ENCODE results near the gene CMTM4.
A peak's percentile ranks its signal among the peaks of the same experiment; 100 is the strongest.

Gene CMTM4

GRCh38 chr16:66668777-66669444, 27.6 kb downstream of the CMTM4 start:
- no peak for DNase-seq

- no peak for DNase-seq
Measured at GRCh38 chr16:66667944-66668343, 28.6 kb downstream of the CMTM4 start.

GRCh38 chr16:66662445-66663194, 33.9 kb downstream of the CMTM4 start:
- no peak for DNase-seq

GRCh38 chr16:66661671-66662346, 34.7 kb downstream of the CMTM4 start:
- peak; percentile 51 for DNase-seq

GRCh38 chr16:66661210-66661560, 35.4 kb downstream of the CMTM4 start:
- peak; percentile 86 for DNase-seq

GRCh38 chr16:66660422-66661209, 35.9 kb downstream of the CMTM4 start:
- peak; percentile 95 for DNase-seq

- no peak for DNase-seq
Measured at GRCh38 chr16:66658860-66659190, 37.7 kb downstream of the CMTM4 start.

GRCh38 chr16:66658143-66658859, 38.2 kb downstream of the CMTM4 start:
- no peak for DNase-seq

GRCh38 chr16:66656547-66656946, 40.0 kb downstream of the CMTM4 start:
- peak; percentile 30 for DNase-seq

- no peak for DNase-seq
Measured at GRCh38 chr16:66653581-66654350, 42.8 kb downstream of the CMTM4 start.

- DNase-seq, result no peak
Measured at GRCh38 chr16:66652661-66653360, 43.7 kb downstream of the CMTM4 start.

- DNase-seq, result no peak
Measured at GRCh38 chr16:66651965-66652364, 44.6 kb downstream of the CMTM4 start.

- DNase-seq, result no peak
Measured at GRCh38 chr16:66651474-66651765, 45.1 kb downstream of the CMTM4 start.

GRCh38 chr16:66650707-66651473, 45.7 kb downstream of the CMTM4 start:
- DNase-seq, result peak; percentile 82

GRCh38 chr16:66649636-66650205, 46.8 kb downstream of the CMTM4 start:
- DNase-seq, result no peak

- no peak for DNase-seq
Measured at GRCh38 chr16:66649167-66649566, 47.4 kb downstream of the CMTM4 start.

- DNase-seq, result no peak
Measured at GRCh38 chr16:66647866-66648265, 48.7 kb downstream of the CMTM4 start.

- DNase-seq, result no peak
Measured at GRCh38 chr16:66641387-66641786, 55.2 kb downstream of the CMTM4 start.

GRCh38 chr16:66640724-66641314, 55.7 kb downstream of the CMTM4 start:
- DNase-seq, result no peak
